Endodermal cell (in vitro differentiated cells): ENCODE data around the gene CAP1. TPM values are rescaled to one million over a fixed set of nuclear protein-coding genes. Genes with fewer than 3 reads are reported as not detected.
"Not testable (repeated sequence)": the region's sequence is repeated elsewhere in the genome, so short reads cannot be mapped to it uniquely, and the experiment has no call there.

Experiments
- DNase-seq: peaks from one replicate; pipeline ENCODE4 v3.0.0-alpha.2; 2017
- H3K27ac ChIP-seq: 2 replicates; pipeline ENCODE4 v1.5.1; 2013; ENCODE audit warnings: mild to moderate bottlenecking, low read depth, low read length, moderate library complexity
- H3K27me3 ChIP-seq: 2 replicates; pipeline ENCODE4 v1.6.1; 2013; ENCODE audit warnings: mild to moderate bottlenecking, low read length, moderate library complexity; ENCODE audit not compliant: insufficient read depth, control insufficient read depth, poor library complexity, severe bottlenecking
- H3K36me3 ChIP-seq: 2 replicates; pipeline ENCODE4 v1.7.0; 2013; ENCODE audit warnings: mild to moderate bottlenecking, low read length, moderate library complexity; ENCODE audit not compliant: control insufficient read depth, insufficient read depth
- H3K4me1 ChIP-seq: one replicate; pipeline ENCODE4 v1.7.0; 2013; ENCODE audit warnings: low read length; ENCODE audit not compliant: control insufficient read depth, insufficient read depth
- H3K4me3 ChIP-seq: 2 replicates; pipeline ENCODE4 v1.5.1; 2013; ENCODE audit warnings: mild to moderate bottlenecking, low read length, moderate library complexity
- H3K9ac ChIP-seq: 2 replicates; pipeline ENCODE4 v1.6.1; 2013; ENCODE audit warnings: mild to moderate bottlenecking, low read length, moderate library complexity; ENCODE audit not compliant: poor library complexity, severe bottlenecking; ENCODE audit errors: extremely low read depth
- H3K9me3 ChIP-seq: 2 replicates; pipeline ENCODE4 v1.6.1; 2013; ENCODE audit warnings: mild to moderate bottlenecking, low read length, moderate library complexity; ENCODE audit not compliant: control insufficient read depth
- H3K27ac Mint-ChIP-seq: 2 replicates; pipeline ENCODE4 v1.8.0; 2020; ENCODE audit warnings: mixed read lengths
- H3K27me3 Mint-ChIP-seq: 2 replicates; pipeline ENCODE4 v1.8.0; 2021; ENCODE audit warnings: mild to moderate bottlenecking, mixed read lengths; ENCODE audit not compliant: insufficient read depth
- H3K36me3 Mint-ChIP-seq: 2 replicates; pipeline ENCODE4 v1.8.0; 2020; ENCODE audit warnings: low read depth, mixed read lengths
- H3K4me1 Mint-ChIP-seq: 2 replicates; pipeline ENCODE4 v1.8.0; 2020; ENCODE audit warnings: mixed read lengths
- H3K4me3 Mint-ChIP-seq: 2 replicates; pipeline ENCODE4 v1.8.0; 2020; ENCODE audit warnings: mild to moderate bottlenecking, moderate library complexity, mixed read lengths
- H3K9me3 Mint-ChIP-seq: 2 replicates; pipeline ENCODE4 v1.8.0; 2020; ENCODE audit warnings: mild to moderate bottlenecking, mixed read lengths
- CTCF ChIP-seq: fragments of 200-600 bp; sonication (generic); conservative IDR thresholded peaks from 2 replicates; pipeline ENCODE4 v1.5.0; 2021; ENCODE audit warnings: antibody characterized with exemption, mild to moderate bottlenecking
- WGBS, 2 experiments: methylation state at CpG; one replicate each; pipeline versions ENCODE4 v1.1.5 to v1.1.7; 2013; ENCODE audit warnings: missing lambda C conversion rate in 2 of 2, mixed read lengths in 1 of 2; ENCODE audit not compliant: insufficient coverage in 1 of 2, insufficient read length in 1 of 2; 5-methylcytosine and 5-hydroxymethylcytosine counted together
- total RNA-seq, 2 donors: library from RNA; stranded (reverse); fragmentation: NEBNext Ultra II Directional in 1 of 2; extraction: Animal tissue kit (Norgen Biotek cat#: 25700) in 1 of 2; gene quantifications; 2 replicates in 1 of 2; 3 replicates in 1 of 2; pipeline ENCODE4 v1.2.1, GENCODE V29; 2021

The CAP1 gene
- total RNA-seq, 2 donors from 2014 or later, result 260 to 287 TPM

GRCh38 chr1:40001456-40001855 is 39.1 kb upstream of the CAP1 start:
- no peaks in the 10 kb centered on the region for H3K36me3 Mint-ChIP-seq
- no peak overlapping the region for H3K4me3 ChIP-seq
- peaks cover 14% of the 10 kb centered on the region for H3K9me3 Mint-ChIP-seq
- H3K4me1 Mint-ChIP-seq, result peaks cover 6% of the 10 kb centered on the region
- DNase-seq, result no peak
- H3K9me3 ChIP-seq, result peaks cover 5% of the 10 kb centered on the region
- no peaks in the 10 kb centered on the region for H3K36me3 ChIP-seq
- H3K4me1 ChIP-seq, result no peaks in the 10 kb centered on the region
- no peak for TF ChIP-seq CTCF
- no peak overlapping the region for H3K27ac ChIP-seq
- no peaks in the 10 kb centered on the region for H3K27me3 Mint-ChIP-seq
- H3K9ac ChIP-seq, result no peak overlapping the region
- no peak overlapping the region for H3K4me3 Mint-ChIP-seq
- H3K27ac Mint-ChIP-seq, result no peak overlapping the region
- 80 to 97% methylated on average over 2 of the region's 2 CpGs for WGBS, 2 experiments
- H3K27me3 ChIP-seq, result no peaks in the 10 kb centered on the region

GRCh38 chr1:40003156-40004093 is 37.1 kb upstream of the CAP1 start:
- Mint-ChIP-seq H3K27me3 (no peaks in the 10 kb centered on the region), H3K27ac (no peak overlapping the region), H3K4me3 (no peak overlapping the region), H3K9me3 (peaks cover 9% of the 10 kb centered on the region), H3K4me1 (peaks cover 6% of the 10 kb centered on the region), H3K36me3 (no peaks in the 10 kb centered on the region)
- no peaks in the 10 kb centered on the region for H3K4me1 ChIP-seq
- H3K27me3 ChIP-seq, result no peaks in the 10 kb centered on the region
- no peak for TF ChIP-seq CTCF
- H3K9me3 ChIP-seq, result peaks cover 4% of the 10 kb centered on the region
- H3K36me3 ChIP-seq, result no peaks in the 10 kb centered on the region
- H3K4me3 ChIP-seq, result no peak overlapping the region
- 77 to 83% methylated on average over 5 to 10 of the region's 10 CpGs for WGBS, 2 experiments
- no peak overlapping the region for H3K27ac ChIP-seq
- H3K9ac ChIP-seq, result no peak overlapping the region
- no peak for DNase-seq

GRCh38 chr1:40004857-40005256 is 35.7 kb upstream of the CAP1 start:
- no peak overlapping the region for H3K4me3 Mint-ChIP-seq
- 84 to 94% methylated on average over 1 to 2 of the region's 2 CpGs for WGBS, 2 experiments
- TF ChIP-seq CTCF, result no peak
- H3K4me1 ChIP-seq, result no peaks in the 10 kb centered on the region
- H3K9me3 ChIP-seq, result no peaks in the 10 kb centered on the region
- H3K9ac ChIP-seq, result no peak overlapping the region
- H3K36me3 ChIP-seq, result no peaks in the 10 kb centered on the region
- H3K4me3 ChIP-seq, result no peak overlapping the region
- no peak for DNase-seq
- no peaks in the 10 kb centered on the region for H3K27me3 Mint-ChIP-seq
- peaks cover 6% of the 10 kb centered on the region for H3K4me1 Mint-ChIP-seq
- no peaks in the 10 kb centered on the region for H3K27me3 ChIP-seq
- H3K36me3 Mint-ChIP-seq, result no peaks in the 10 kb centered on the region
- peaks cover 4% of the 10 kb centered on the region for H3K9me3 Mint-ChIP-seq
- peak overlapping the region; percentile 24 for H3K27ac ChIP-seq
- H3K27ac Mint-ChIP-seq, result no peak overlapping the region

- H3K36me3 ChIP-seq, H3K4me3 ChIP-seq, H3K27me3 ChIP-seq, H3K9me3 ChIP-seq, H3K27me3 Mint-ChIP-seq, H3K9ac ChIP-seq, DNase-seq, H3K4me3 Mint-ChIP-seq, H3K4me1 ChIP-seq, H3K4me1 Mint-ChIP-seq, H3K27ac Mint-ChIP-seq, H3K27ac ChIP-seq, H3K36me3 Mint-ChIP-seq: not testable (repeated sequence)
- peaks cover 12% of the 10 kb centered on the region for H3K9me3 Mint-ChIP-seq
- WGBS, 2 experiments, result 75 to 94% methylated on average over 1 to 3 of the region's 3 CpGs
Observed at GRCh38 chr1:40007481-40008034, 33.0 kb upstream of the CAP1 start.
